ENCODE data around the gene APC.

DNA sequence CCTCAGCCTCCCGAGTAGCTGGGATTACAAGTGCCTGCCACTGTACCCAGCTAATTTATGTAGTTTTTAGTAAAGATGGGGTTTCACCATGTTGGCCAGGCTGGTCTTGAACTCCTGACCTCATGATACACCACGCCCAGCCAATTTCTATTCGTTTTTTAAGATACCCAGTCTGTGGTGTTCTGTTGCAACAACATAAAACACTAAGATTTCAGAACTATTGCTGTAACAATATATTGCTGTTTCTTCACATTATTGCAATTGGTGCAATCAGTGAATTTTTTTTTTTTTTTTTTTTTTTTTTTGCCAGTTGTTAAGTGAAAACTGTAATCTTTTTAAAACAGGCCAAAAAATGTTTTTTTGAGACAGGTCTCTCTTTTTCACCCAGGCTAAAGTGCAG, 133.3 kb downstream of the APC start:
- TF ChIP-seq, protein P1, sequence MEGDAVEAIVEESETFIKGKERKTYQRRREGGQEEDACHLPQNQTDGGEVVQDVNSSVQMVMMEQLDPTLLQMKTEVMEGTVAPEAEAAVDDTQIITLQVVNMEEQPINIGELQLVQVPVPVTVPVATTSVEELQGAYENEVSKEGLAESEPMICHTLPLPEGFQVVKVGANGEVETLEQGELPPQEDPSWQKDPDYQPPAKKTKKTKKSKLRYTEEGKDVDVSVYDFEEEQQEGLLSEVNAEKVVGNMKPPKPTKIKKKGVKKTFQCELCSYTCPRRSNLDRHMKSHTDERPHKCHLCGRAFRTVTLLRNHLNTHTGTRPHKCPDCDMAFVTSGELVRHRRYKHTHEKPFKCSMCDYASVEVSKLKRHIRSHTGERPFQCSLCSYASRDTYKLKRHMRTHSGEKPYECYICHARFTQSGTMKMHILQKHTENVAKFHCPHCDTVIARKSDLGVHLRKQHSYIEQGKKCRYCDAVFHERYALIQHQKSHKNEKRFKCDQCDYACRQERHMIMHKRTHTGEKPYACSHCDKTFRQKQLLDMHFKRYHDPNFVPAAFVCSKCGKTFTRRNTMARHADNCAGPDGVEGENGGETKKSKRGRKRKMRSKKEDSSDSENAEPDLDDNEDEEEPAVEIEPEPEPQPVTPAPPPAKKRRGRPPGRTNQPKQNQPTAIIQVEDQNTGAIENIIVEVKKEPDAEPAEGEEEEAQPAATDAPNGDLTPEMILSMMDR (IDR thresholded peaks at IDR 0.05): no peak
- TF ChIP-seq POLR2A (IDR thresholded peaks at IDR 0.05): no peak
- no peak for TF ChIP-seq POLR2AphosphoS5 (IDR thresholded peaks at IDR 0.05)
- TF ChIP-seq EP300 (IDR thresholded peaks at IDR 0.05): no peak

All from upper lobe of left lung (tissue), 4 donors.